Inflammatory macrophage treated with lipopolysaccharide for 1 hour (primary cell): ENCODE data around the gene HPD.
"Not testable (repeated sequence)": the region's sequence is repeated elsewhere in the genome, so short reads cannot be mapped to it uniquely, and the experiment has no call there.

Experiments
- DNase-seq, 2 donors: peaks; one replicate each; pipeline ENCODE4 v3.0.0-alpha.2; 2020 to 2022

HPD gene

GRCh38 chr12:121858662-121859572 lies at the start of gene HPD:
Gene HPD, minus strand, starts transcription at chr12:121858859. Its CDS starts 36 bp downstream, at chr12:121858823.
- no peak for DNase-seq

- no peak for DNase-seq
Observed at GRCh38 chr12:121905746-121906145, 47.1 kb upstream of the HPD start.

GRCh38 chr12:121903202-121903601 lies 44.5 kb upstream of the HPD start:
- DNase-seq: no peak

- DNase-seq: no peak
Observed at GRCh38 chr12:121899590-121899989, 40.9 kb upstream of the HPD start.

GRCh38 chr12:121898287-121898686 lies 39.6 kb upstream of the HPD start:
- no peak for DNase-seq

GRCh38 chr12:121894633-121895032 lies 36.0 kb upstream of the HPD start:
- no peak for DNase-seq

- DNase-seq: peak in 1 of 2 donors; percentile 24
Observed at GRCh38 chr12:121893961-121894460, 35.4 kb upstream of the HPD start.

- no peak for DNase-seq
Observed at GRCh38 chr12:121892673-121893561, 34.3 kb upstream of the HPD start.

GRCh38 chr12:121889661-121890060 lies 31.0 kb upstream of the HPD start:
- DNase-seq: not testable (repeated sequence)

GRCh38 chr12:121889274-121889624 lies 30.6 kb upstream of the HPD start:
- no peak for DNase-seq

GRCh38 chr12:121888478-121889273 lies 30.0 kb upstream of the HPD start, which contains the start of gene PSMD9:
Gene PSMD9, plus strand, starts transcription at chr12:121888790. Its CDS starts 67 bp downstream, at chr12:121888857.
- peak; percentile 97 to 99 for DNase-seq

- DNase-seq: no peak
Observed at GRCh38 chr12:121888083-121888477, 29.4 kb upstream of the HPD start.

- peak in 1 of 2 donors; percentile 4 for DNase-seq
Observed at GRCh38 chr12:121885129-121885528, 26.5 kb upstream of the HPD start.

- DNase-seq: no peak
Observed at GRCh38 chr12:121883315-121883660, 24.6 kb upstream of the HPD start.

- not testable (repeated sequence) for DNase-seq
Observed at GRCh38 chr12:121876080-121876447, 17.4 kb upstream of the HPD start.

GRCh38 chr12:121875582-121875981 lies 16.9 kb upstream of the HPD start:
- DNase-seq: no peak

- DNase-seq: peak in 1 of 2 donors; percentile 54
Observed at GRCh38 chr12:121874071-121874470, 15.4 kb upstream of the HPD start.

- no peak for DNase-seq
Observed at GRCh38 chr12:121873216-121873569, 14.5 kb upstream of the HPD start.

GRCh38 chr12:121872546-121873215 lies 14.0 kb upstream of the HPD start:
- no peak for DNase-seq

- no peak for DNase-seq
Observed at GRCh38 chr12:121871467-121871866, 12.8 kb upstream of the HPD start.

GRCh38 chr12:121869229-121869628 lies 10.6 kb upstream of the HPD start:
- not testable (repeated sequence) for DNase-seq

GRCh38 chr12:121866331-121866730 lies 7.7 kb upstream of the HPD start:
- no peak for DNase-seq
